IgD-negative memory B cell (primary cell): ENCODE results near the gene ABCC2. TPM values are rescaled to one million over a fixed set of nuclear protein-coding genes. Genes with fewer than 3 reads are reported as not detected.
"Not testable (repeated sequence)": the region's sequence is repeated elsewhere in the genome, so short reads cannot be mapped to it uniquely, and the experiment has no call there.

Experiments
- H3K27ac Mint-ChIP-seq, 3 donors: one replicate each; pipeline ENCODE4 v1.8.0; 2020 to 2022; ENCODE audit warnings: mild to moderate bottlenecking in 3 of 3, mixed read lengths in 3 of 3, moderate library complexity in 1 of 3
- H3K27me3 Mint-ChIP-seq: one replicate; pipeline ENCODE4 v1.8.0; 2021; ENCODE audit warnings: mixed read lengths
- H3K36me3 Mint-ChIP-seq: one replicate; pipeline ENCODE4 v1.8.0; 2020; ENCODE audit warnings: mild to moderate bottlenecking, mixed read lengths
- H3K4me1 Mint-ChIP-seq, 3 donors: one replicate each; pipeline ENCODE4 v1.8.0; 2020 to 2022; ENCODE audit warnings: mixed read lengths in 3 of 3, mild to moderate bottlenecking in 1 of 3
- H3K4me3 Mint-ChIP-seq, 4 donors: one replicate each; pipeline ENCODE4 v1.8.0; 2020 to 2022; ENCODE audit warnings: mild to moderate bottlenecking in 4 of 4, mixed read lengths in 4 of 4, moderate library complexity in 3 of 4
- H3K9me3 Mint-ChIP-seq, 3 donors: one replicate each; pipeline ENCODE4 v1.8.0; 2020 to 2021; ENCODE audit warnings: mixed read lengths in 3 of 3, mild to moderate bottlenecking in 1 of 3
- polyA plus RNA-seq: library from polyadenylated mRNA; unstranded; fragments of 300-500 nt; fragmentation: Illumina TruSeq; gene quantifications from one replicate; pipeline ENCODE4 v1.2.3, GENCODE V29; 2021

Gene ABCC2
- polyA plus RNA-seq: 0.33 TPM

GRCh38 chr10:99782447-99783286 is at the start of gene ABCC2:
Gene ABCC2, plus strand, starts transcription at chr10:99782640. Its CDS starts 205 bp downstream, at chr10:99782845.
- Mint-ChIP-seq H3K4me3 (no peak within 1 kb of the TSS), H3K27me3 (peaks cover 2% of the 10 kb centered on the region), H3K36me3 (peaks cover 2% of the 10 kb centered on the region), H3K27ac (no peak within 1 kb of the TSS), H3K4me1 (peaks cover 8 to 14% (median 12%) of the 10 kb centered on the region in 3 donors), H3K9me3 (peaks cover 0 to 3% (median 0%) of the 10 kb centered on the region in 3 donors)

GRCh38 chr10:99733366-99733765 is 49.1 kb upstream of the ABCC2 start:
- H3K36me3 Mint-ChIP-seq: peaks cover 9% of the 10 kb centered on the region
- no peaks in the 10 kb centered on the region for H3K27me3 Mint-ChIP-seq
- H3K27ac Mint-ChIP-seq: peak overlapping the region in 1 of 3 donors; percentile 62
- H3K4me1 Mint-ChIP-seq: peaks cover 15 to 29% (median 28%) of the 10 kb centered on the region in 3 donors
- H3K4me3 Mint-ChIP-seq: peak overlapping the region; percentile 53 to 85 (median 73)
- no peaks in the 10 kb centered on the region for H3K9me3 Mint-ChIP-seq

GRCh38 chr10:99734111-99734510 is 48.3 kb upstream of the ABCC2 start:
- Mint-ChIP-seq H3K4me3 (peak overlapping the region in 1 of 4 donors; percentile 67), H3K4me1 (peaks cover 12 to 29% (median 28%) of the 10 kb centered on the region in 3 donors)
- H3K36me3 Mint-ChIP-seq, H3K9me3 Mint-ChIP-seq, H3K27me3 Mint-ChIP-seq, H3K27ac Mint-ChIP-seq: not testable (repeated sequence)

GRCh38 chr10:99740260-99740659 is 42.2 kb upstream of the ABCC2 start:
- Mint-ChIP-seq H3K27ac (no peak overlapping the region), H3K4me3 (no peak overlapping the region), H3K4me1 (peaks cover 5 to 9% (median 6%) of the 10 kb centered on the region in 3 donors), H3K27me3 (no peaks in the 10 kb centered on the region), H3K9me3 (peaks cover 4 to 15% (median 8%) of the 10 kb centered on the region in 3 donors), H3K36me3 (peaks cover 37% of the 10 kb centered on the region)

GRCh38 chr10:99740933-99741559 is 41.4 kb upstream of the ABCC2 start:
- peaks cover 37% of the 10 kb centered on the region for H3K36me3 Mint-ChIP-seq
- peaks cover 5 to 6% (median 5%) of the 10 kb centered on the region in 3 donors for H3K4me1 Mint-ChIP-seq
- H3K4me3 Mint-ChIP-seq: peak overlapping the region in 1 of 4 donors; percentile 10
- no peak overlapping the region for H3K27ac Mint-ChIP-seq
- H3K9me3 Mint-ChIP-seq: peaks cover 4 to 15% (median 8%) of the 10 kb centered on the region in 3 donors
- H3K27me3 Mint-ChIP-seq: no peaks in the 10 kb centered on the region

GRCh38 chr10:99742254-99742653 is 40.2 kb upstream of the ABCC2 start:
- H3K36me3 Mint-ChIP-seq: peaks cover 36% of the 10 kb centered on the region
- no peaks in the 10 kb centered on the region for H3K27me3 Mint-ChIP-seq
- H3K4me1 Mint-ChIP-seq: peaks cover 1 to 6% (median 5%) of the 10 kb centered on the region in 3 donors
- no peak overlapping the region for H3K4me3 Mint-ChIP-seq
- peaks cover 4 to 15% (median 8%) of the 10 kb centered on the region in 3 donors for H3K9me3 Mint-ChIP-seq
- H3K27ac Mint-ChIP-seq: no peak overlapping the region

GRCh38 chr10:99742701-99743100 is 39.7 kb upstream of the ABCC2 start:
- H3K9me3 Mint-ChIP-seq: peaks cover 4 to 15% (median 8%) of the 10 kb centered on the region in 3 donors
- H3K4me3 Mint-ChIP-seq: peak overlapping the region in 1 of 4 donors; percentile 51
- peaks cover 33% of the 10 kb centered on the region for H3K36me3 Mint-ChIP-seq
- H3K27me3 Mint-ChIP-seq: no peaks in the 10 kb centered on the region
- H3K27ac Mint-ChIP-seq: peak overlapping the region in 1 of 3 donors; percentile 54
- peaks cover 0 to 5% (median 3%) of the 10 kb centered on the region in 3 donors for H3K4me1 Mint-ChIP-seq

GRCh38 chr10:99743841-99744240 is 38.6 kb upstream of the ABCC2 start:
- Mint-ChIP-seq H3K27ac (peak overlapping the region in 1 of 3 donors; percentile 27), H3K9me3 (peaks cover 4 to 15% (median 8%) of the 10 kb centered on the region in 3 donors), H3K4me1 (peaks cover 0 to 5% (median 3%) of the 10 kb centered on the region in 3 donors), H3K36me3 (peaks cover 33% of the 10 kb centered on the region), H3K4me3 (no peak overlapping the region), H3K27me3 (no peaks in the 10 kb centered on the region)

- H3K4me1 Mint-ChIP-seq, H3K4me3 Mint-ChIP-seq, H3K27ac Mint-ChIP-seq, H3K27me3 Mint-ChIP-seq, H3K9me3 Mint-ChIP-seq: not testable (repeated sequence)
- H3K36me3 Mint-ChIP-seq: peaks cover 26% of the 10 kb centered on the region
Measured at GRCh38 chr10:99746166-99746565, 36.3 kb upstream of the ABCC2 start.

- Mint-ChIP-seq H3K27me3 (no peaks in the 10 kb centered on the region), H3K36me3 (peaks cover 13% of the 10 kb centered on the region), H3K27ac (no peak overlapping the region)
Measured at GRCh38 chr10:99748823-99749451, 33.5 kb upstream of the ABCC2 start.

GRCh38 chr10:99750641-99751040 is 31.8 kb upstream of the ABCC2 start:
- Mint-ChIP-seq H3K27me3 (no peaks in the 10 kb centered on the region), H3K27ac (no peak overlapping the region), H3K4me3 (no peak overlapping the region), H3K36me3 (peaks cover 9% of the 10 kb centered on the region), H3K9me3 (no peaks in the 10 kb centered on the region), H3K4me1 (no peaks in the 10 kb centered on the region)

More at GRCh38 chr10:99748823-99749451, 33.5 kb upstream of the ABCC2 start:
- H3K4me1 Mint-ChIP-seq: no peaks in the 10 kb centered on the region
- no peaks in the 10 kb centered on the region for H3K9me3 Mint-ChIP-seq
- H3K4me3 Mint-ChIP-seq: no peak overlapping the region

GRCh38 chr10:99754670-99755069 is 27.8 kb upstream of the ABCC2 start:
- Mint-ChIP-seq H3K4me3 (no peak overlapping the region), H3K36me3 (peaks cover 15% of the 10 kb centered on the region), H3K27me3 (no peaks in the 10 kb centered on the region), H3K4me1 (peaks cover 0 to 3% (median 0%) of the 10 kb centered on the region in 3 donors), H3K27ac (no peak overlapping the region), H3K9me3 (peaks cover 0 to 1% (median 0%) of the 10 kb centered on the region in 3 donors)

- H3K27ac Mint-ChIP-seq: no peak overlapping the region
- peaks cover 0 to 3% (median 0%) of the 10 kb centered on the region in 3 donors for H3K4me1 Mint-ChIP-seq
- peaks cover 18% of the 10 kb centered on the region for H3K36me3 Mint-ChIP-seq
- H3K9me3 Mint-ChIP-seq: peaks cover 0 to 2% (median 0%) of the 10 kb centered on the region in 3 donors
- H3K4me3 Mint-ChIP-seq: no peak overlapping the region
- H3K27me3 Mint-ChIP-seq: no peaks in the 10 kb centered on the region
Measured at GRCh38 chr10:99756159-99756558, 26.3 kb upstream of the ABCC2 start.

- Mint-ChIP-seq H3K4me1 (peaks cover 0 to 6% (median 0%) of the 10 kb centered on the region in 3 donors), H3K36me3 (peaks cover 25% of the 10 kb centered on the region), H3K27ac (no peak overlapping the region), H3K9me3 (peaks cover under 1 to 3% (median under 1%) of the 10 kb centered on the region in 3 donors), H3K4me3 (no peak overlapping the region), H3K27me3 (no peaks in the 10 kb centered on the region)
Measured at GRCh38 chr10:99758211-99758891, 24.1 kb upstream of the ABCC2 start.
